Neural cell (in vitro differentiated cells): ENCODE measurements around the gene CCDC60. TPM values are rescaled to one million over a fixed set of nuclear protein-coding genes. Genes with fewer than 3 reads are reported as not detected.
A peak's percentile ranks its signal among the peaks of the same experiment; 100 is the strongest.

Source experiments
- H2AFZ ChIP-seq: fragments of 200-600, 300-800 bp; sonication (generic), shearing (Covaris generic); 2 replicates; pipeline ENCODE4 v1.6.0; 2014; ENCODE audit warnings: low read depth, mild to moderate bottlenecking, antibody characterized with exemption, low read length, moderate library complexity
- H3F3A ChIP-seq: fragments of 200-600 bp; shearing (Covaris generic); 2 replicates; pipeline ENCODE4 v1.6.1; 2016; ENCODE audit warnings: mild to moderate bottlenecking, moderate library complexity, mixed read lengths, antibody characterized with exemption, low read length; ENCODE audit not compliant: insufficient read depth, poor library complexity, severe bottlenecking
- H3K27ac ChIP-seq: fragments of 200-600, 300-800 bp; sonication (generic), shearing (Covaris generic); 2 replicates; pipeline ENCODE4 v1.5.1; 2014; ENCODE audit warnings: mild to moderate bottlenecking, low read length, moderate library complexity
- H3K27me3 ChIP-seq: fragments of 300-800, 200-600 bp; sonication (generic), shearing (Covaris generic); 2 replicates; pipeline ENCODE4 v1.6.0; 2014; ENCODE audit warnings: mild to moderate bottlenecking, low read depth, low read length, moderate library complexity; ENCODE audit not compliant: insufficient read depth
- H3K36me3 ChIP-seq: fragments of 300-800, 200-600 bp; sonication (generic), shearing (Covaris generic); 2 replicates; pipeline ENCODE4 v1.5.1; 2014; ENCODE audit warnings: mild to moderate bottlenecking, antibody characterized with exemption, low read length, moderate library complexity; ENCODE audit not compliant: insufficient read depth
- H3K4me2 ChIP-seq: fragments of 300-800, 200-600 bp; sonication (generic), shearing (Covaris generic); 2 replicates; pipeline ENCODE4 v1.6.0; 2014; ENCODE audit warnings: mild to moderate bottlenecking, low read length
- H3K4me3 ChIP-seq: fragments of 300-800, 200-600 bp; sonication (generic), shearing (Covaris generic); 2 replicates; pipeline ENCODE4 v1.5.1; 2014; ENCODE audit warnings: mild to moderate bottlenecking, low read length, moderate library complexity
- H3K79me2 ChIP-seq: fragments of 200-600 bp; shearing (Covaris generic); replicated peaks from 2 replicates; pipeline ENCODE4 v1.6.0; 2014; ENCODE audit warnings: mild to moderate bottlenecking, low read length, moderate library complexity; ENCODE audit not compliant: insufficient read depth
- H3K9ac ChIP-seq: fragments of 300-800, 200-600 bp; sonication (generic), shearing (Covaris generic); 2 replicates; pipeline ENCODE4 v1.6.1; 2016; ENCODE audit warnings: mild to moderate bottlenecking, low read length, mixed read lengths
- H3K9me2 ChIP-seq: fragments of 200-600 bp; shearing (Covaris generic); 2 replicates; pipeline ENCODE4 v1.6.1; 2016; ENCODE audit warnings: mild to moderate bottlenecking, low read length, mixed read lengths; ENCODE audit not compliant: insufficient read depth
- H3K9me3 ChIP-seq: fragments of 200-600, 300-800 bp; sonication (generic), shearing (Covaris generic); 2 replicates; pipeline ENCODE4 v1.6.1; 2016; ENCODE audit warnings: mild to moderate bottlenecking, mixed run types, low read length, moderate library complexity, mixed read lengths
- H4K20me1 ChIP-seq: fragments of 200-600 bp; shearing (Covaris generic); 2 replicates; pipeline ENCODE4 v1.6.1; 2016; ENCODE audit warnings: mild to moderate bottlenecking, mixed run types; ENCODE audit not compliant: insufficient read depth
- CTCF ChIP-seq: fragments of 450-650 bp; IDR thresholded peaks from 2 replicates; pipeline ENCODE4 v1.5.1; 2014; ENCODE audit warnings: antibody characterized with exemption, mild to moderate bottlenecking, moderate library complexity; ENCODE audit not compliant: poor library complexity, severe bottlenecking
- EP300 ChIP-seq: fragments of 450-650 bp; conservative IDR thresholded peaks from 2 replicates; pipeline ENCODE4 v1.6.1; 2014; ENCODE audit warnings: antibody characterized with exemption, mild to moderate bottlenecking, moderate library complexity; ENCODE audit not compliant: poor library complexity, severe bottlenecking
- EZH2 ChIP-seq: fragments of 200-600, 300-800 bp; shearing (Covaris generic), sonication (generic); IDR thresholded peaks from 2 replicates; pipeline ENCODE4 v1.6.1; 2014; ENCODE audit warnings: antibody characterized with exemption, low read length, borderline replicate concordance, mild to moderate bottlenecking; ENCODE audit not compliant: insufficient read depth, poor library complexity, severe bottlenecking
- MXI1 ChIP-seq: fragments of 450-650 bp; conservative IDR thresholded peaks from 2 replicates; pipeline ENCODE4 v1.6.1; 2014; ENCODE audit warnings: antibody characterized with exemption, mild to moderate bottlenecking; ENCODE audit not compliant: poor library complexity, severe bottlenecking
- POLR2AphosphoS5 ChIP-seq: IDR thresholded peaks from 2 replicates; pipeline ENCODE4 v1.6.1; 2012
- RAD21 ChIP-seq: fragments of 450-650 bp; conservative IDR thresholded peaks from 2 replicates; pipeline ENCODE4 v1.6.1; 2014; ENCODE audit warnings: antibody characterized with exemption, mild to moderate bottlenecking, moderate library complexity
- REST ChIP-seq: IDR thresholded peaks from 2 replicates; pipeline ENCODE4 v1.6.1; 2012; ENCODE audit warnings: borderline replicate concordance
- SMC3 ChIP-seq: fragments of 450-650 bp; conservative IDR thresholded peaks from 2 replicates; pipeline ENCODE4 v1.6.1; 2014; ENCODE audit warnings: antibody characterized with exemption, mild to moderate bottlenecking, moderate library complexity; ENCODE audit not compliant: poor library complexity
- TAF1 ChIP-seq: IDR thresholded peaks from 2 replicates; pipeline ENCODE4 v1.6.1; 2012; ENCODE audit warnings: low read depth
- polyA plus RNA-seq: library from polyadenylated mRNA; depleted of rRNA; stranded (reverse); fragments of >200 nt; gene quantifications from 2 replicates; pipeline ENCODE4 v1.2.3, GENCODE V29; 2014

Gene CCDC60
- polyA plus RNA-seq, 1 donor from 2014 or later, result not detected

- no peaks in the 10 kb centered on the region for H3K27me3 ChIP-seq
- H3K36me3 ChIP-seq, result no peaks in the 10 kb centered on the region
- H4K20me1 ChIP-seq, result no peaks in the 10 kb centered on the region
- H2AFZ ChIP-seq, result no peak overlapping the region
- H3K9me2 ChIP-seq, result no peaks in the 10 kb centered on the region
- H3K4me2 ChIP-seq, result no peak overlapping the region
- no peaks in the 10 kb centered on the region for H3K79me2 ChIP-seq
- H3K27ac ChIP-seq, result no peak overlapping the region
- H3K9me3 ChIP-seq, result no peaks in the 10 kb centered on the region
- H3F3A ChIP-seq, result no peaks in the 10 kb centered on the region
- TF ChIP-seq RAD21, result no peak
- TF ChIP-seq MXI1, result no peak
- TF ChIP-seq REST, result no peak
- no peak overlapping the region for H3K9ac ChIP-seq
- H3K4me3 ChIP-seq, result no peak overlapping the region
Observed at GRCh38 chr12:119476951-119477350, 142.4 kb downstream of the CCDC60 start.

- Histone ChIP-seq H4K20me1 (no peaks in the 10 kb centered on the region), H3K9me2 (no peaks in the 10 kb centered on the region), H2AFZ (no peak overlapping the region), H3K36me3 (no peaks in the 10 kb centered on the region), H3K79me2 (no peaks in the 10 kb centered on the region), H3F3A (no peaks in the 10 kb centered on the region), H3K9me3 (no peaks in the 10 kb centered on the region), H3K4me2 (no peak overlapping the region), H3K27ac (peak overlapping the region; percentile 49), H3K4me3 (no peak overlapping the region), H3K9ac (no peak overlapping the region), H3K27me3 (no peaks in the 10 kb centered on the region)
- TF ChIP-seq POLR2AphosphoS5, result peak; percentile 53
- TF ChIP-seq TAF1, result no peak
- TF ChIP-seq EP300, result peak; percentile 83
Observed at GRCh38 chr12:119479121-119479561, 144.6 kb downstream of the CCDC60 start.

- H3F3A ChIP-seq, result no peaks in the 10 kb centered on the region
- H3K9me3 ChIP-seq, result no peaks in the 10 kb centered on the region
- H3K79me2 ChIP-seq, result no peaks in the 10 kb centered on the region
- no peaks in the 10 kb centered on the region for H3K27me3 ChIP-seq
- H2AFZ ChIP-seq, result no peak overlapping the region
- no peaks in the 10 kb centered on the region for H3K36me3 ChIP-seq
- H3K4me3 ChIP-seq, result no peak overlapping the region
- H3K27ac ChIP-seq, result no peak overlapping the region
- H3K9ac ChIP-seq, result no peak overlapping the region
- H3K4me2 ChIP-seq, result no peak overlapping the region
- no peaks in the 10 kb centered on the region for H4K20me1 ChIP-seq
- H3K9me2 ChIP-seq, result no peaks in the 10 kb centered on the region
- no peak for TF ChIP-seq SMC3
- no peak for TF ChIP-seq TAF1
- TF ChIP-seq RAD21, result no peak
- TF ChIP-seq POLR2AphosphoS5, result no peak
- no peak for TF ChIP-seq EZH2
- no peak for TF ChIP-seq EP300
- no peak for TF ChIP-seq CTCF
- no peak for TF ChIP-seq MXI1
- TF ChIP-seq REST, result no peak
Observed at GRCh38 chr12:119480551-119480950, 146.0 kb downstream of the CCDC60 start.
